Measurements from ENCODE around the gene PI16. TPM values are rescaled to one million over a fixed set of nuclear protein-coding genes. Genes with fewer than 3 reads are reported as not detected.

Gene PI16
- total and polyA plus RNA-seq, 2 donors (not counting 3 experiments of a cell fraction or from before 2014, with no cell fraction given): 0.14 TPM; not detected in 1

DNA sequence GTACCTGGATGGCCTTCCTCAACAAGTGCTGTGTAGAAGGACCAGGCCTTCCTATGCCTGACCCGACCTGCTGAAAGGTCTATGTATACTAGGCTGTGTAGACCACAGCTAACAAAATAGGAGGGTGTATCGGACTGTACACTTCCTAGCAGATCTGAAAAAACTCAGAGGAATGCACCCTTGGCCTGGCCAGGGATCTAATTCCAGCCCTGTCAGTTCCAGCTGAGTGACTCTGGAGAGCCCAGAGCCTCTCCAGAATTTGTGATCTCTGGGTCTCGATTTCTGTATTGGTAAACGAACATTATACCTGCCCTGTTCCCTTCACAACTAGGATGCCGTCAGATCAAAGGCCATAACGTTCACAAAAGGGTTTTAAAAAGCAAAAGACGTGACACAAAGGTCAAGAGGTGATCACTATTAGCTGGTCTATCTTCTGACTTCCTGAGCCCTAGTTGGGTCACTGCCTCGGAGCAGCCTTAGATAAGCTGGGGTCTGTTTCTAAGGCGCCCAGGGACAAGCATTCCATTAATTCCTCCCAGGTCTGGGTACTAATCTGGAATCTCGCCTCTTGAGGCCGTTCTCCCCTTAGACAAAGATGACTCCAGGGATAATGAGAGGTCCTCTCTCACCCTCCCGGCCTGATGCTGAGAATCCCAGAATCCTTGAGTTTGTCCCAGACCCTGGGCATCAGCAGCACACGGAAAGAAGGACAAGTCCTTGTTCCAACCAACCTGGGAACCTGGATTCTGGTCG, 17.6 kb downstream of the PI16 start:
- Histone ChIP-seq H2AFZ (ENCODE audit: low read depth, low read length) (no peak overlapping the region), H3K27ac (ENCODE audit: insufficient read depth, low read depth, low read length) (no peak overlapping the region), H3K79me2 (ENCODE audit: control insufficient read depth, insufficient read depth, low read length) (no peaks in the 10 kb centered on the region), H3K4me2 (ENCODE audit: insufficient read depth, low read length) (no peak overlapping the region), H3K9me1 (replicated peaks; ENCODE audit: control insufficient read depth, extremely low read depth, insufficient read depth, low read length) (no peaks in the 10 kb centered on the region), H3K36me3 (ENCODE audit: control insufficient read depth in 2 of 2, extremely low read depth in 1 of 2, insufficient read depth in 2 of 2, low read length in 2 of 2) (peaks cover 39 to 88% of the 10 kb centered on the region in 2 experiments), H3K27me3 (ENCODE audit: control insufficient read depth in 2 of 2, insufficient read depth in 2 of 2, low read length in 2 of 2) (no peaks in the 10 kb centered on the region), H3K4me1 (ENCODE audit: control insufficient read depth, extremely low read depth, insufficient read depth, low read length) (no peaks in the 10 kb centered on the region), H3K4me3 (replicated peaks in 1 of 3; ENCODE audit: insufficient read depth in 1 of 3, low read depth in 1 of 3, low read length in 3 of 3) (no peak overlapping the region), H3K9me3 (replicated peaks; ENCODE audit: control insufficient read depth, insufficient read depth, low read length) (no peaks in the 10 kb centered on the region), H3K9ac (replicated peaks; ENCODE audit: extremely low read depth, insufficient read depth, low read length) (no peak overlapping the region), H4K20me1 (replicated peaks; ENCODE audit: control insufficient read depth, extremely low read depth, insufficient read depth, low read length) (no peaks in the 10 kb centered on the region)
- POLR2A ChIA-PET: no interaction called here
- BruUV-seq (replicated peaks): no TSS peak
- no peak for FAIRE-seq
- TF ChIP-seq FOS (IDR thresholded peaks at IDR 0.05; ENCODE audit: borderline replicate concordance, insufficient read depth, low read length) (no peak), POLR2AphosphoS5 (IDR thresholded peaks at IDR 0.05; ENCODE audit: insufficient read depth, low read depth, low read length) (no peak), GATA2 (IDR thresholded peaks at IDR 0.05; ENCODE audit: insufficient read depth, insufficient read length, low read depth, low read length) (no peak), MYC (IDR thresholded peaks at IDR 0.05; ENCODE audit: low read depth, low read length) (no peak), POLR2A (IDR thresholded peaks at IDR 0.05; ENCODE audit: low read depth, low read length) (no peak), JUN (IDR thresholded peaks at IDR 0.05; ENCODE audit: borderline replicate concordance, insufficient read depth, insufficient read length, low read depth) (no peak), EZH2 (IDR thresholded peaks at IDR 0.05; ENCODE audit: borderline replicate concordance, low read depth, low read length, severe bottlenecking) (no peak)
- TF ChIP-seq, protein P1, sequence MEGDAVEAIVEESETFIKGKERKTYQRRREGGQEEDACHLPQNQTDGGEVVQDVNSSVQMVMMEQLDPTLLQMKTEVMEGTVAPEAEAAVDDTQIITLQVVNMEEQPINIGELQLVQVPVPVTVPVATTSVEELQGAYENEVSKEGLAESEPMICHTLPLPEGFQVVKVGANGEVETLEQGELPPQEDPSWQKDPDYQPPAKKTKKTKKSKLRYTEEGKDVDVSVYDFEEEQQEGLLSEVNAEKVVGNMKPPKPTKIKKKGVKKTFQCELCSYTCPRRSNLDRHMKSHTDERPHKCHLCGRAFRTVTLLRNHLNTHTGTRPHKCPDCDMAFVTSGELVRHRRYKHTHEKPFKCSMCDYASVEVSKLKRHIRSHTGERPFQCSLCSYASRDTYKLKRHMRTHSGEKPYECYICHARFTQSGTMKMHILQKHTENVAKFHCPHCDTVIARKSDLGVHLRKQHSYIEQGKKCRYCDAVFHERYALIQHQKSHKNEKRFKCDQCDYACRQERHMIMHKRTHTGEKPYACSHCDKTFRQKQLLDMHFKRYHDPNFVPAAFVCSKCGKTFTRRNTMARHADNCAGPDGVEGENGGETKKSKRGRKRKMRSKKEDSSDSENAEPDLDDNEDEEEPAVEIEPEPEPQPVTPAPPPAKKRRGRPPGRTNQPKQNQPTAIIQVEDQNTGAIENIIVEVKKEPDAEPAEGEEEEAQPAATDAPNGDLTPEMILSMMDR (IDR thresholded peaks at IDR 0.05; ENCODE audit: extremely low read depth in 1 of 2, insufficient read depth in 1 of 2, low read depth in 1 of 2, low read length in 2 of 2): no peak
- TF ChIP-seq, protein P2, sequence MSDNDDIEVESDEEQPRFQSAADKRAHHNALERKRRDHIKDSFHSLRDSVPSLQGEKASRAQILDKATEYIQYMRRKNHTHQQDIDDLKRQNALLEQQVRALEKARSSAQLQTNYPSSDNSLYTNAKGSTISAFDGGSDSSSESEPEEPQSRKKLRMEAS (IDR thresholded peaks at IDR 0.05; ENCODE audit: insufficient read depth, insufficient read length): no peak
- CTCF ChIA-PET: no interaction called here
- dilution Hi-C loops (cut with MboI; ENCODE audit: extremely low pct_ligation_motif_present, low sequenced_read_pairs): no loop called here
- intact Hi-C loops (cut with micrococcal nuclease): no loop called here
- no peak for DNase-seq (ENCODE audit: low read depth, low spot score)
